Upper lobe of left lung (tissue), 6 donors: Measurements from ENCODE around the gene SERINC2. TPM values are rescaled to one million over a fixed set of nuclear protein-coding genes. Genes with fewer than 3 reads are reported as not detected.

Experiments used
- ATAC-seq, 2 donors: fragments of 200-7000 bp; cut with Tn5 transposase; one replicate each; pipeline ENCODE4 v1.9.1; 2022; ENCODE audit warnings: mild to moderate bottlenecking in 2 of 2, moderate library complexity in 2 of 2; ENCODE audit not compliant: low FRiP score in 2 of 2
- DNase-seq, 2 donors: peaks; one replicate each; pipeline ENCODE4 v3.0.0-alpha.2; 2019 to 2020
- H3K27ac ChIP-seq, 4 donors: fragments of 200-600 bp; sonication (generic); one replicate each; pipeline ENCODE4 v1.5.1; 2016 to 2019
- H3K27me3 ChIP-seq, 4 donors: fragments of 200-600 bp; sonication (generic); one replicate each; pipeline ENCODE4 v1.5.1; 2017 to 2019
- H3K36me3 ChIP-seq, 4 donors: fragments of 200-600 bp; sonication (generic); one replicate each; pipeline ENCODE4 v1.5.1; 2016 to 2019
- H3K4me1 ChIP-seq, 4 donors: fragments of 200-600 bp; sonication (generic); one replicate each; pipeline ENCODE4 v1.5.1; 2018 to 2019
- H3K4me3 ChIP-seq, 4 donors: fragments of 200-600 bp; sonication (generic); one replicate each; pipeline ENCODE4 v1.5.1; 2017 to 2019; ENCODE audit warnings: mild to moderate bottlenecking in 2 of 4, moderate library complexity in 1 of 4
- H3K9me3 ChIP-seq, 4 donors: fragments of 200-600 bp; sonication (generic); one replicate each; pipeline ENCODE4 v1.5.1; 2018 to 2019
- CTCF ChIP-seq, 6 experiments: fragments of 450-650 bp in 4 of 6; fragments of 200-600 bp in 2 of 6; sonication (generic) in 2 of 6; IDR thresholded peaks; one replicate each; pipeline ENCODE4 v1.5.1; 2016 to 2019; ENCODE audit warnings: antibody characterized with exemption in 6 of 6
- EP300 ChIP-seq, 4 donors: sonication (generic); formaldehyde crosslinking; IDR thresholded peaks; one replicate each; pipeline ENCODE4 v1.5.1; 2017; ENCODE audit warnings: antibody characterized with exemption in 4 of 4, control low read depth in 2 of 4
- POLR2A ChIP-seq, 4 donors: fragments of 450-650 bp; IDR thresholded peaks; one replicate each; pipeline ENCODE4 v1.5.1; 2016 to 2017; ENCODE audit warnings: antibody characterized with exemption in 4 of 4, mild to moderate bottlenecking in 2 of 4
- POLR2AphosphoS5 ChIP-seq, 2 donors: sonication (generic); formaldehyde crosslinking; IDR thresholded peaks; one replicate each; pipeline ENCODE4 v1.5.1; 2017; ENCODE audit warnings: antibody characterized with exemption in 2 of 2
- WGBS, 2 donors: methylation state at CpG; one replicate each; pipeline ENCODE4 v1.1.5; 2017 to 2018; 5-methylcytosine and 5-hydroxymethylcytosine counted together
- total RNA-seq, 6 donors: library from RNA; depleted of rRNA in 4 of 6; stranded (reverse); fragments of >200 nt in 4 of 6; gene quantifications; one replicate each; pipeline versions ENCODE4 v1.1.0 to v1.2.1, GENCODE V29; 2016 to 2021
- donor health status: DM: no; HTN: no; CAD: no; lungs with moderate emphysema.
- donor health status: DM: no; HTN: yes; CAD: no; lungs with severe emphysema.

Gene SERINC2
- total RNA-seq, 6 donors from 2014 or later, result 32.3 to 45.9 (median 42.1) TPM

- H3K36me3 ChIP-seq, result no peaks in the 10 kb centered on the region
- no peak overlapping the region for H3K27ac ChIP-seq
- no peaks in the 10 kb centered on the region for H3K27me3 ChIP-seq
- H3K4me1 ChIP-seq, result peaks cover 0 to 8% (median 5%) of the 10 kb centered on the region in 4 donors
- H3K9me3 ChIP-seq, result no peaks in the 10 kb centered on the region
- peak; percentile 85 to 92 (median 90) for TF ChIP-seq CTCF (IDR thresholded peaks at IDR 0.05)
- no peak for TF ChIP-seq POLR2AphosphoS5 (IDR thresholded peaks at IDR 0.05)
- TF ChIP-seq POLR2A (IDR thresholded peaks at IDR 0.05), result no peak
- peak; percentile 91 to 94 for ATAC-seq
- H3K4me3 ChIP-seq, result no peak overlapping the region
- DNase-seq, result peak in 1 of 2 donors; percentile 67
- WGBS, 2 donors, result 37 to 54% methylated on average over 12 to 15 of the region's 15 CpGs
These were observed 9.7 kb downstream of the SERINC2 start for GRCh38 chr1:31422505-31423319.

GRCh38 chr1:31423418-31423947 lies 10.5 kb downstream of the SERINC2 start:
- H3K27me3 ChIP-seq, result no peaks in the 10 kb centered on the region
- no peak overlapping the region for H3K4me3 ChIP-seq
- H3K9me3 ChIP-seq, result no peaks in the 10 kb centered on the region
- DNase-seq, result peak in 1 of 2 donors; percentile 77
- 70 to 73% methylated on average over 20 to 22 of the region's 23 CpGs for WGBS, 2 donors
- H3K4me1 ChIP-seq, result peaks cover 0 to 8% (median 5%) of the 10 kb centered on the region in 4 donors
- no peaks in the 10 kb centered on the region for H3K36me3 ChIP-seq
- H3K27ac ChIP-seq, result no peak overlapping the region
- ATAC-seq, result no peak
- TF ChIP-seq POLR2AphosphoS5 (IDR thresholded peaks at IDR 0.05) (no peak), CTCF (IDR thresholded peaks at IDR 0.05) (no peak), POLR2A (IDR thresholded peaks at IDR 0.05) (no peak), EP300 (IDR thresholded peaks at IDR 0.05) (no peak)

- TF ChIP-seq EP300 (IDR thresholded peaks at IDR 0.05) (no peak), CTCF (IDR thresholded peaks at IDR 0.05) (no peak), POLR2AphosphoS5 (IDR thresholded peaks at IDR 0.05) (no peak), POLR2A (IDR thresholded peaks at IDR 0.05) (no peak)
- Histone ChIP-seq H3K4me3 (no peak overlapping the region), H3K27ac (no peak overlapping the region), H3K9me3 (no peaks in the 10 kb centered on the region), H3K36me3 (peaks cover 0 to 4% (median 0%) of the 10 kb centered on the region in 4 donors), H3K27me3 (no peaks in the 10 kb centered on the region), H3K4me1 (peaks cover 0 to 8% (median 5%) of the 10 kb centered on the region in 4 donors)
- 86 to 88% methylated on average over 4 to 13 of the region's 15 CpGs for WGBS, 2 donors
- DNase-seq (no peak), ATAC-seq (no peak)
These were observed 11.6 kb downstream of the SERINC2 start for GRCh38 chr1:31424568-31424967.

GRCh38 chr1:31425301-31426081 lies 12.5 kb downstream of the SERINC2 start:
- Histone ChIP-seq H3K27me3 (no peaks in the 10 kb centered on the region), H3K27ac (no peak overlapping the region), H3K4me3 (no peak overlapping the region), H3K9me3 (no peaks in the 10 kb centered on the region), H3K36me3 (peaks cover 0 to 6% (median 0%) of the 10 kb centered on the region in 4 donors), H3K4me1 (peaks cover 0 to 8% (median 5%) of the 10 kb centered on the region in 4 donors)
- DNase-seq, result no peak
- 83% methylated on average over 18 to 28 of the region's 28 CpGs for WGBS, 2 donors
- TF ChIP-seq POLR2AphosphoS5 (IDR thresholded peaks at IDR 0.05) (no peak), CTCF (IDR thresholded peaks at IDR 0.05) (no peak)
- no peak for ATAC-seq
